ENCODE data around the gene SF3B2. TPM values are rescaled to one million over a fixed set of nuclear protein-coding genes. Genes with fewer than 3 reads are reported as not detected.

The SF3B2 gene
- total RNA-seq, 1 experiment from 2014 or later: 237 TPM

- Mint-ChIP-seq H3K9me3 (no peaks in the 10 kb centered on the region), H3K4me1 (peaks cover 38 to 45% of the 10 kb centered on the region in 2 experiments), H3K36me3 (ENCODE audit: insufficient read depth in 1 of 3, low read depth in 3 of 3) (no peaks in the 10 kb centered on the region), H3K27me3 (ENCODE audit: low read depth) (no peaks in the 10 kb centered on the region), H3K4me3 (no peak overlapping the region; a peak in 1 of 5 replicates), H3K27ac (peak overlapping the region in 1 of 3 experiments; percentile 35; a peak in 1 of 7 replicates)
- Histone ChIP-seq H3K27me3 (ENCODE audit: insufficient read depth, low read length) (no peaks in the 10 kb centered on the region), H4K8ac (replicated peaks; ENCODE audit: insufficient read length, low read depth, low read length) (no peak overlapping the region), H3K18ac (ENCODE audit: insufficient read length, low read depth, low read length) (no peak overlapping the region), H3K79me1 (ENCODE audit: insufficient read depth, low read depth, low read length, poor library complexity, severe bottlenecking) (no peaks in the 10 kb centered on the region), H3K4me1 (ENCODE audit: insufficient read depth, low read length) (peaks cover 10% of the 10 kb centered on the region), H3K23me2 (ENCODE audit: insufficient read length, low read depth, low read length, poor library complexity, severe bottlenecking) (no peaks in the 10 kb centered on the region), H3T11ph (ENCODE audit: low read length) (no peak overlapping the region), H4K20me1 (ENCODE audit: control insufficient read depth, insufficient read depth, insufficient read length) (no peaks in the 10 kb centered on the region), H2BK15ac (ENCODE audit: low read depth, low read length) (no peak overlapping the region), H3K4ac (ENCODE audit: low read depth, low read length) (no peak overlapping the region), H4K5ac (ENCODE audit: insufficient read length, low read depth, low read length) (no peak overlapping the region), H2BK20ac (ENCODE audit: low read depth, low read length, poor library complexity, severe bottlenecking) (no peak overlapping the region), H2BK120ac (ENCODE audit: low read depth, low read length, poor library complexity, severe bottlenecking) (no peak overlapping the region), H2BK5ac (ENCODE audit: insufficient read length, low read length) (no peak overlapping the region), H2AK5ac (ENCODE audit: insufficient read length, low read length) (no peak overlapping the region), H3K9me3 (ENCODE audit: control insufficient read depth, low read depth, low read length) (no peaks in the 10 kb centered on the region), H3K27ac (ENCODE audit: insufficient read length, low read depth, low read length) (no peak overlapping the region), H3K9ac (ENCODE audit: extremely low read depth, insufficient read length, low read length) (no peak overlapping the region), H3K4me2 (ENCODE audit: insufficient read depth, insufficient read length, low read length) (no peak overlapping the region), H3K56ac (ENCODE audit: insufficient read length, low read depth, low read length) (no peak overlapping the region), H3K79me2 (ENCODE audit: insufficient read depth, low read length) (no peaks in the 10 kb centered on the region), H2BK12ac (ENCODE audit: insufficient read length, low read depth, low read length) (no peak overlapping the region), H3K23ac (ENCODE audit: insufficient read length, low read depth, low read length) (no peak overlapping the region), H2AFZ (ENCODE audit: low read length) (no peak overlapping the region), H3K14ac (ENCODE audit: insufficient read depth, low read length) (no peak overlapping the region), H4K91ac (ENCODE audit: insufficient read length, low read depth, low read length) (no peak overlapping the region)
- no CpG with 5 or more reads among the region's 3 CpGs for WGBS (ENCODE audit: extremely low coverage, insufficient read length, low lambda C conversion rate)
- no peak for DNase-seq
- no peak for TF ChIP-seq CTCF (conservative IDR thresholded peaks at IDR 0.05)
These were observed 59.0 kb downstream of the SF3B2 start for GRCh38 chr11:66111158-66111557.
